K562 (cell line): ENCODE results near the gene PIP4K2C. TPM values are rescaled to one million over a fixed set of nuclear protein-coding genes. Genes with fewer than 3 reads are reported as not detected.

Experiments
- ATAC-seq: fragments of 200-7000 bp; cut with Tn5 transposase; 3 replicates; pipeline ENCODE4 v1.9.1; 2020; ENCODE audit warnings: moderate library complexity
- BruUV-seq: library from RNA; stranded (reverse); fragments of 400-500 nt; replicated peaks from 2 replicates; lab custom pipeline; 2021; lab: Mats Ljungman, UMichigan
- CTCF ChIA-PET: fragments of 300-600 bp; formaldehyde crosslinking; extraction: SDS; loops from one replicate; lab custom pipeline; 2021; ENCODE audit warnings: low intra/inter-chr PET ratio; lab: Yijun Ruan, JAX
- POLR2A ChIA-PET: fragments of 300-600, 350-650 bp; sonication (Branson Sonifier 250); formaldehyde crosslinking; extraction: SDS; loops from one replicate; lab custom pipeline; 2021; ENCODE audit warnings: antibody characterized with exemption, inconsistent platforms; lab: Yijun Ruan, JAX
- DNase-seq, 4 experiments: peaks; one replicate each; pipeline versions ENCODE4 v3.0.0 to v3.0.0-alpha.2; 2011 to 2018; ENCODE audit warnings: low spot score in 3 of 4, mixed read lengths in 3 of 4; ENCODE audit errors: extremely low read depth in 1 of 4
- FAIRE-seq: peaks from 2 replicates; lab custom pipeline; 2011; peaks lifted over from hg19 to GRCh38; lab: Jason Lieb, UNC
- H2AFZ ChIP-seq: 2 replicates; pipeline ENCODE4 v1.6.0; 2011; ENCODE audit warnings: low read depth, low read length, control low read depth, inconsistent platforms
- H3K27ac ChIP-seq: fragments of 200-600 bp; 3 replicates; pipeline ENCODE4 v1.8.0; 2011; ENCODE audit warnings: low read depth, mild to moderate bottlenecking, control low read depth, inconsistent platforms, low read length, moderate library complexity, mixed read lengths; ENCODE audit errors: extremely low read depth
- H3K27me3 ChIP-seq, 2 experiments: fragments of 300-600 bp in 1 of 2; 2 replicates in 1 of 2; 3 replicates in 1 of 2; pipeline versions ENCODE4 v1.6.0 to v1.8.0; 2011; ENCODE audit warnings: inconsistent platforms in 2 of 2, low read length in 2 of 2, mild to moderate bottlenecking in 1 of 2, mixed read lengths in 1 of 2, moderate library complexity in 1 of 2; ENCODE audit not compliant: control insufficient read depth in 2 of 2, insufficient read depth in 2 of 2
- H3K36me3 ChIP-seq: fragments of 300-600 bp; 3 replicates; pipeline ENCODE4 v1.8.0; 2011; ENCODE audit warnings: mild to moderate bottlenecking, low read length, inconsistent platforms; ENCODE audit not compliant: control insufficient read depth, insufficient read depth
- H3K4me1 ChIP-seq, 2 experiments: fragments of 200-600 bp in 1 of 2; replicated peaks in 1 of 2; 2 replicates in 1 of 2; 3 replicates in 1 of 2; pipeline versions ENCODE4 v1.5.1 to v1.8.0; 2011; ENCODE audit warnings: inconsistent platforms in 2 of 2, low read length in 2 of 2, mild to moderate bottlenecking in 1 of 2, mixed read lengths in 1 of 2, moderate library complexity in 1 of 2; ENCODE audit not compliant: control insufficient read depth in 2 of 2, insufficient read depth in 2 of 2
- H3K4me2 ChIP-seq: 2 replicates; pipeline ENCODE4 v1.6.1; 2011; ENCODE audit warnings: low read length, control low read depth, inconsistent platforms, mixed read lengths; ENCODE audit not compliant: insufficient read depth
- H3K4me3 ChIP-seq: fragments of 200-600 bp; sonication (generic), shearing (Covaris generic); 2 replicates; pipeline ENCODE4 v1.5.1; 2016; ENCODE audit warnings: control low read depth, inconsistent platforms
- H3K79me2 ChIP-seq: fragments of 200-600 bp; 3 replicates; pipeline ENCODE4 v1.8.0; 2011; ENCODE audit warnings: low read length, inconsistent platforms; ENCODE audit not compliant: control insufficient read depth, insufficient read depth
- H3K9ac ChIP-seq, 2 experiments: 2 replicates each; pipeline versions ENCODE4 v1.6.0 to v1.6.1; 2011; ENCODE audit warnings: low read depth in 2 of 2, low read length in 2 of 2, control low read depth in 1 of 2, inconsistent platforms in 1 of 2, mild to moderate bottlenecking in 1 of 2, mixed read lengths in 1 of 2; ENCODE audit not compliant: insufficient read depth in 1 of 2
- H3K9me1 ChIP-seq: one replicate; pipeline ENCODE4 v1.6.0; 2011; ENCODE audit warnings: inconsistent platforms, mild to moderate bottlenecking, low read length, moderate library complexity; ENCODE audit not compliant: control insufficient read depth, insufficient read depth
- H3K9me3 ChIP-seq: replicated peaks from 2 replicates; pipeline ENCODE4 v1.5.1; 2011; ENCODE audit warnings: low read depth, low read length, inconsistent platforms; ENCODE audit not compliant: control insufficient read depth, insufficient read depth
- H4K20me1 ChIP-seq: replicated peaks from 2 replicates; pipeline ENCODE4 v1.6.1; 2011; ENCODE audit warnings: low read length, inconsistent platforms, mixed read lengths; ENCODE audit not compliant: control insufficient read depth, insufficient read depth
- ARID3A ChIP-seq: IDR thresholded peaks from 2 replicates; pipeline ENCODE4 v1.6.1; 2012; ENCODE audit warnings: low read depth, low read length, improper control_type of control experiment, borderline replicate concordance
- ATF2 ChIP-seq: sonication (generic); formaldehyde crosslinking; IDR thresholded peaks from 2 replicates; pipeline ENCODE4 v1.8.1; 2022; ENCODE audit warnings: missing genetic modification reagents
- EGR1 ChIP-seq: fragments of 450-650 bp; conservative IDR thresholded peaks from 2 replicates; pipeline ENCODE4 v1.6.1; 2017; ENCODE audit warnings: mild to moderate bottlenecking
- HOXB6 ChIP-seq: fragments of 250-450 bp; sonication (Bioruptor Pico); IDR thresholded peaks from 2 replicates; pipeline ENCODE4 v1.5.1; 2022; ENCODE audit warnings: mild to moderate bottlenecking, borderline replicate concordance
- MAFF ChIP-seq: IDR thresholded peaks from 2 replicates; pipeline ENCODE4 v1.6.1; 2012; ENCODE audit warnings: low read length, improper control_type of control experiment
- PRPF4 ChIP-seq: fragments of 200-400 bp; formaldehyde crosslinking; IDR thresholded peaks from one replicate; pipeline ENCODE4 v1.6.1; 2017; ENCODE audit warnings: low read length, low read depth, mild to moderate bottlenecking; ENCODE audit not compliant: insufficient read depth, poor library complexity, severe bottlenecking
- PURB ChIP-seq: sonication (generic); formaldehyde crosslinking; IDR thresholded peaks from 2 replicates; pipeline ENCODE4 v1.9.0; 2021; ENCODE audit warnings: low read depth, mild to moderate bottlenecking, missing genetic modification reagents
- SMAD2 ChIP-seq: fragments of 150-350 bp; IDR thresholded peaks from 2 replicates; pipeline ENCODE4 v1.6.1; 2014; ENCODE audit warnings: low read depth, mild to moderate bottlenecking, low read length
- TEAD2 ChIP-seq: fragments of 450-650 bp; IDR thresholded peaks from 2 replicates; pipeline ENCODE4 v1.6.1; 2016; ENCODE audit warnings: missing genetic modification characterization, control low read depth, missing compliant biosample characterization
- TOE1 ChIP-seq, 2 experiments: fragments of 450-650 bp in 1 of 2; sonication (generic) in 1 of 2; formaldehyde crosslinking in 1 of 2; IDR thresholded peaks; 2 replicates each; pipeline versions ENCODE4 v1.7.1 to v1.8.0; 2016 to 2022; ENCODE audit warnings: borderline replicate concordance in 2 of 2, mild to moderate bottlenecking in 2 of 2, antibody characterized with exemption in 1 of 2, inconsistent platforms in 1 of 2, low read depth in 1 of 2, missing genetic modification reagents in 1 of 2, moderate library complexity in 1 of 2
- XRCC4 ChIP-seq: IDR thresholded peaks from one replicate; pipeline ENCODE4 v1.6.1; 2011; ENCODE audit not compliant: insufficient read depth, insufficient read length; ENCODE audit errors: extremely low read depth
- ZBTB1 ChIP-seq: sonication (generic); formaldehyde crosslinking; IDR thresholded peaks from 2 replicates; pipeline ENCODE4 v1.8.1; 2023; ENCODE audit warnings: missing genetic modification reagents, low read depth, mild to moderate bottlenecking, borderline replicate concordance
- ZNF324 ChIP-seq: fragments of 250-450 bp; sonication (Bioruptor Pico); IDR thresholded peaks from 2 replicates; pipeline ENCODE4 v1.4.0; 2020; ENCODE audit warnings: mild to moderate bottlenecking
- ZNF707 ChIP-seq: fragments of 250-450 bp; sonication (Bioruptor Pico); conservative IDR thresholded peaks from 2 replicates; pipeline ENCODE4 v1.8.0; 2022; ENCODE audit warnings: inconsistent platforms, mild to moderate bottlenecking, moderate library complexity
- WGBS: fragments of 100-300 bp; shearing (Covaris generic); methylation state at CpG from one replicate; pipeline ENCODE4 v1.1.6; 2016; ENCODE audit warnings: low coverage, mixed read lengths; ENCODE audit not compliant: insufficient coverage; ENCODE audit errors: missing lambda C conversion rate; 5-methylcytosine and 5-hydroxymethylcytosine counted together
- in situ Hi-C: fragments of 300-500 bp; cut with MboI; formaldehyde crosslinking; loops from 4 replicates; pipeline ENCODE4 v1.15.0; 2018; ENCODE audit warnings: inconsistent platforms, mixed read lengths
- intact Hi-C: fragments of 100-400 bp; cut with micrococcal nuclease; formaldehyde crosslinking; loops from 2 replicates; pipeline ENCODE4 v1.14.2; 2022
- polyA plus RNA-seq, 8 experiments: library from polyadenylated mRNA; depleted of rRNA in 4 of 8; stranded (reverse) in 5 of 8; unstranded in 3 of 8; fragments of >200 nt; fragmentation: Nextera tagmentation in 2 of 8; fragmentation: Illumina TruSeq in 1 of 8; extraction: Ambion mirVana in 2 of 8; extraction: Trizol in 1 of 8; gene quantifications; 2 replicates each; pipeline versions ENCODE4 v1.2.1 to v1.2.3, GENCODE V29; 2011 to 2014; ENCODE audit warnings: inconsistent platforms in 1 of 8, missing spikeins in 1 of 8
- total RNA-seq, 7 experiments: library from RNA; depleted of rRNA in 6 of 7; stranded (reverse); fragments of >200 nt in 6 of 7; fragmentation: Illumina TruSeq in 2 of 7; extraction: Trizol in 2 of 7; gene quantifications; 2 replicates each; pipeline versions ENCODE4 v1.2.1 to v1.2.3, GENCODE V29; 2011 to 2021; ENCODE audit warnings: low replicate concordance in 1 of 7

PIP4K2C gene
- total and polyA plus RNA-seq, 9 of the 15 experiments (the other 6 are each of a cell fraction or from before 2014, with no cell fraction given) = 9.0 to 41.4 (median 18.3) TPM

- TF ChIP-seq ATF2 (CRISPR knock-in tag) (no peak), TOE1 (IDR thresholded peaks at IDR 0.05; ENCODE audit: borderline replicate concordance) (no peak), TOE1 (CRISPR knock-in tag; IDR thresholded peaks at IDR 0.05; ENCODE audit: borderline replicate concordance, low read depth) (no peak), ZNF707 (CRISPR knock-in tag) (no peak)
Measured at GRCh38 chr12:57574795-57575194, 16.2 kb upstream of the PIP4K2C start (continued).

- H3K27ac ChIP-seq = no peak overlapping the region
- POLR2A ChIA-PET = interaction anchor here (0.6 to 1.7 kb wide), 11 partner anchors 7 to 176 kb away, joined by 3 to 5 read pairs (median 4); partner anchors contain the start of gene CDK4
- no peak for TF ChIP-seq ARID3A
- no peak for TF ChIP-seq ZNF324
- no peak for TF ChIP-seq HOXB6 (CRISPR knock-in tag)
- TF ChIP-seq SMAD2 = no peak
- TF ChIP-seq MAFF = no peak
- no peak for TF ChIP-seq PRPF4
- no peak for TF ChIP-seq ZBTB1 (CRISPR knock-in tag)
- no peak for TF ChIP-seq XRCC4
- TF ChIP-seq EGR1 = no peak
- no peak for TF ChIP-seq PURB (CRISPR knock-in tag)
- TF ChIP-seq TEAD2 (tag) = no peak
- H4K20me1 ChIP-seq = no peaks in the 10 kb centered on the region
- 81% methylated on average over 12 of the region's 12 CpGs for WGBS
- in situ Hi-C loops (no loop called here), intact Hi-C loops (no loop called here)
- DNase-seq (no peak), FAIRE-seq (no peak), ATAC-seq (no peak)
- no peak overlapping the region for H2AFZ ChIP-seq
- H3K4me2 ChIP-seq = no peak overlapping the region
- no TSS peak for BruUV-seq
- CTCF ChIA-PET = interaction anchor here (0.7 kb wide), 1 partner anchor 23 kb away, joined by 3 read pairs; no protein-coding TSS in a partner anchor
- no peaks in the 10 kb centered on the region for H3K9me3 ChIP-seq
- no peak overlapping the region for H3K4me3 ChIP-seq
- H3K4me1 ChIP-seq = no peaks in the 10 kb centered on the region
- peaks cover 7% of the 10 kb centered on the region for H3K9me1 ChIP-seq
- H3K79me2 ChIP-seq = no peaks in the 10 kb centered on the region
- H3K9ac ChIP-seq = no peak overlapping the region
- peaks cover 84% of the 10 kb centered on the region for H3K36me3 ChIP-seq
- no peaks in the 10 kb centered on the region for H3K27me3 ChIP-seq
Measured at GRCh38 chr12:57575771-57576612, 15.0 kb upstream of the PIP4K2C start.
